GM21360 (cell line): ENCODE measurements around the gene USP21.

Experiments used
- ATAC-seq: cut with Tn5 transposase; IDR thresholded peaks from one replicate; pipeline ENCODE4 v1.9.1; 2021; ENCODE audit warnings: mild to moderate bottlenecking, moderate library complexity; ENCODE audit not compliant: unreplicated experiment

Gene USP21

GRCh38 chr1:161209790-161210409, 50.6 kb downstream of the USP21 start:
- ATAC-seq, result peak; percentile 59

- no peak for ATAC-seq
Measured at GRCh38 chr1:161214369-161214768, 55.1 kb downstream of the USP21 start.

- no peak for ATAC-seq
Measured at GRCh38 chr1:161215076-161215475, 55.8 kb downstream of the USP21 start, which contains the start of gene FCER1G. TSS of gene FCER1G (plus strand) at chr1:161215295. CDS start at chr1:161215322, 27 bp downstream.
